Astrocyte (in vitro differentiated cells and primary cell): ENCODE results near the gene C3. TPM values are rescaled to one million over a fixed set of nuclear protein-coding genes. Genes with fewer than 3 reads are reported as not detected.

Source experiments
- DNase-seq: peaks from one replicate; pipeline ENCODE4 v3.0.0-alpha.2; 2010; ENCODE audit warnings: low read depth
- FAIRE-seq: peaks from 2 replicates; lab custom pipeline; 2011; peaks lifted over from hg19 to GRCh38; lab: Jason Lieb, UNC
- H2AFZ ChIP-seq: 2 replicates; pipeline ENCODE4 v1.6.0; 2012; ENCODE audit warnings: low read depth, low read length, inconsistent platforms
- H3K27ac ChIP-seq: 2 replicates; pipeline ENCODE4 v1.5.1; 2011; ENCODE audit warnings: low read depth, low read length, inconsistent platforms
- H3K27me3 ChIP-seq: 2 replicates; pipeline ENCODE4 v1.6.0; 2011; ENCODE audit warnings: low read length, inconsistent platforms; ENCODE audit not compliant: insufficient read depth
- H3K36me3 ChIP-seq: 2 replicates; pipeline ENCODE4 v1.5.1; 2011; ENCODE audit warnings: low read length, inconsistent platforms; ENCODE audit not compliant: insufficient read depth
- H3K4me1 ChIP-seq: 2 replicates; pipeline ENCODE4 v1.5.1; 2011; ENCODE audit warnings: low read length, inconsistent platforms; ENCODE audit not compliant: insufficient read depth
- H3K4me2 ChIP-seq: 2 replicates; pipeline ENCODE4 v1.6.0; 2012; ENCODE audit warnings: low read length, inconsistent platforms
- H3K4me3 ChIP-seq: 2 replicates; pipeline ENCODE4 v1.5.1; 2011; ENCODE audit warnings: low read depth, mild to moderate bottlenecking, low read length, inconsistent platforms; ENCODE audit not compliant: insufficient read depth
- H3K79me2 ChIP-seq: 2 replicates; pipeline ENCODE4 v1.6.0; 2012; ENCODE audit warnings: mild to moderate bottlenecking, low read length, inconsistent platforms; ENCODE audit not compliant: insufficient read depth
- H3K9ac ChIP-seq: 2 replicates; pipeline ENCODE4 v1.6.0; 2012; ENCODE audit warnings: mild to moderate bottlenecking, low read length, inconsistent platforms
- H3K9me3 ChIP-seq: 2 replicates; pipeline ENCODE4 v1.5.1; 2012; ENCODE audit warnings: low read depth, mild to moderate bottlenecking, low read length, inconsistent platforms; ENCODE audit not compliant: insufficient read depth
- H4K20me1 ChIP-seq: 2 replicates; pipeline ENCODE4 v1.6.0; 2012; ENCODE audit warnings: low read length, inconsistent platforms; ENCODE audit not compliant: insufficient read depth
- H3K27ac Mint-ChIP-seq: one replicate; pipeline ENCODE4 v1.8.0; 2021; ENCODE audit warnings: mild to moderate bottlenecking, mixed read lengths; ENCODE audit not compliant: unreplicated experiment
- H3K27me3 Mint-ChIP-seq: one replicate; pipeline ENCODE4 v1.8.0; 2021; ENCODE audit warnings: low read depth, mixed read lengths; ENCODE audit not compliant: unreplicated experiment
- H3K36me3 Mint-ChIP-seq: one replicate; pipeline ENCODE4 v1.8.0; 2021; ENCODE audit warnings: low read depth, mixed read lengths; ENCODE audit not compliant: unreplicated experiment
- H3K4me1 Mint-ChIP-seq: one replicate; pipeline ENCODE4 v1.8.0; 2021; ENCODE audit warnings: low read depth, mixed read lengths; ENCODE audit not compliant: unreplicated experiment
- H3K4me3 Mint-ChIP-seq: one replicate; pipeline ENCODE4 v1.8.0; 2021; ENCODE audit warnings: mild to moderate bottlenecking, moderate library complexity, mixed read lengths; ENCODE audit not compliant: unreplicated experiment
- H3K9me3 Mint-ChIP-seq: one replicate; pipeline ENCODE4 v1.8.0; 2021; ENCODE audit warnings: mild to moderate bottlenecking, mixed read lengths; ENCODE audit not compliant: unreplicated experiment
- EZH2 ChIP-seq: IDR thresholded peaks from 2 replicates; pipeline ENCODE4 v1.6.1; 2012; ENCODE audit warnings: mild to moderate bottlenecking, low read length, inconsistent platforms; ENCODE audit not compliant: insufficient read depth
- total RNA-seq: library from RNA; stranded (reverse); gene quantifications from 2 replicates; pipeline ENCODE4 v1.2.1, GENCODE V29; 2021
- TF ChIP-seq, protein P1 (sequence below): IDR thresholded peaks from 2 replicates; pipeline ENCODE4 v1.5.1; 2011; ENCODE audit warnings: low read depth, mild to moderate bottlenecking, inconsistent platforms, low read length, moderate library complexity; ENCODE audit not compliant: insufficient read depth

C3 gene
- total RNA-seq, 1 donor from 2014 or later = 2.4 TPM

DNA sequence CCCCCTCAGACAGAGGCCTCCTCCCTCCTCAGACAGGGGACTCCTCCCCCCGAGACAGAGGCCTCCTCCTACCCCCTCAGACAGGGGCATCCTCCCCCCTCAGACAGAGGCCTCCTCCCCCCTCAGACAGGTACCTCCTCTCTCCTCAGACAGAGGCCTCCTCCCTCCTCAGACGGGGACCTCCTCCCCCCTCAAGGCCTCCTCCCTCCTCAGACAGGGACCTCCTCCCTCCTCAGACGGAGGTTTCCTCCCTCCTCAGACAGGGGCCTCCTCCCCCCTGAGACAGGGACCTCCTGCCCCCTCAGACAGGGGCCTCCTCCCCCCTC, 13.9 kb downstream of the C3 start:
- Mint-ChIP-seq H3K36me3 (no peaks in the 10 kb centered on the region), H3K4me3 (no peak overlapping the region), H3K27ac (no peak overlapping the region), H3K9me3 (peaks cover 6% of the 10 kb centered on the region), H3K4me1 (no peaks in the 10 kb centered on the region), H3K27me3 (peaks cover 17% of the 10 kb centered on the region)
- Histone ChIP-seq H2AFZ (no peak overlapping the region), H3K4me1 (no peaks in the 10 kb centered on the region), H3K9me3 (no peaks in the 10 kb centered on the region), H3K4me2 (no peak overlapping the region), H3K9ac (no peak overlapping the region), H3K4me3 (no peak overlapping the region), H3K79me2 (no peaks in the 10 kb centered on the region), H3K36me3 (no peaks in the 10 kb centered on the region), H3K27me3 (peaks cover 6% of the 10 kb centered on the region), H3K27ac (no peak overlapping the region), H4K20me1 (no peaks in the 10 kb centered on the region)
- FAIRE-seq (no peak), DNase-seq (no peak)
- TF ChIP-seq, protein P1, sequence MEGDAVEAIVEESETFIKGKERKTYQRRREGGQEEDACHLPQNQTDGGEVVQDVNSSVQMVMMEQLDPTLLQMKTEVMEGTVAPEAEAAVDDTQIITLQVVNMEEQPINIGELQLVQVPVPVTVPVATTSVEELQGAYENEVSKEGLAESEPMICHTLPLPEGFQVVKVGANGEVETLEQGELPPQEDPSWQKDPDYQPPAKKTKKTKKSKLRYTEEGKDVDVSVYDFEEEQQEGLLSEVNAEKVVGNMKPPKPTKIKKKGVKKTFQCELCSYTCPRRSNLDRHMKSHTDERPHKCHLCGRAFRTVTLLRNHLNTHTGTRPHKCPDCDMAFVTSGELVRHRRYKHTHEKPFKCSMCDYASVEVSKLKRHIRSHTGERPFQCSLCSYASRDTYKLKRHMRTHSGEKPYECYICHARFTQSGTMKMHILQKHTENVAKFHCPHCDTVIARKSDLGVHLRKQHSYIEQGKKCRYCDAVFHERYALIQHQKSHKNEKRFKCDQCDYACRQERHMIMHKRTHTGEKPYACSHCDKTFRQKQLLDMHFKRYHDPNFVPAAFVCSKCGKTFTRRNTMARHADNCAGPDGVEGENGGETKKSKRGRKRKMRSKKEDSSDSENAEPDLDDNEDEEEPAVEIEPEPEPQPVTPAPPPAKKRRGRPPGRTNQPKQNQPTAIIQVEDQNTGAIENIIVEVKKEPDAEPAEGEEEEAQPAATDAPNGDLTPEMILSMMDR = no peak
- TF ChIP-seq EZH2 = no peak

DNA sequence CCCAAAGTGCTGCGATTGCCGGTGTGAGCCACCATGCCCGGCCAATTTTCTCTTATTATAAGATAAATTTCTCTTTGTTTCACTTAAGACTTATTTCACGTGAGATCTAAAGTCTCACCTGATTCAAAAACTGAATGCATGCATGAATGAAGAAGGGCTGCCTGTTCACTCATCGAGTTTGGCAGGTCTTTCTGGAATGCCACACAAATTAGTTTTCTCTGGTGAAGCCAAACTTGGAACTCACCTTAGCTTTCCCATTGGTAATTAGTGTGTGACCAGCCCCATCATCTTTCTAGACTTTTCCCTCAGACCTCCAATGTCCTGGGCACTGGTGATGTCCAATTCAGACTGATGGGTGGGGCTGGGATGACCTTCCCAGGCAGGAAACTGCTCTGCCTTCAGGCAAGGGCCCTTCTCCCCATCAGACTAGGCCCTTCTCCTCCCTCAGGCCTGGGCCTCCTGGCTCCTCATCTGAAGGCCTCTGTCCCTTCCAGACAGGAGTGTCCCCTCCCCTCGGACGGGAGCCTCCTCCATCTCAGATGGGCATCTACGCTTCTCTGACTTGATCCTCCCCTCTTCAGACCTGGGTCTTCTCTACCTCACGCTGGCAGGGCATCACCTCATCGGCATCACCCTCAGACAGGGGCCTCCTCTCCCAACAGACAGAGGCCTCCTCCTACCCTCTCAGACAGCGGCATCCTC, 14.4 kb downstream of the C3 start:
- Histone ChIP-seq H4K20me1 (no peaks in the 10 kb centered on the region), H3K79me2 (no peaks in the 10 kb centered on the region), H3K4me1 (no peaks in the 10 kb centered on the region), H2AFZ (no peak overlapping the region), H3K36me3 (no peaks in the 10 kb centered on the region), H3K27me3 (peaks cover 6% of the 10 kb centered on the region), H3K27ac (no peak overlapping the region), H3K4me3 (no peak overlapping the region), H3K9me3 (no peaks in the 10 kb centered on the region), H3K9ac (no peak overlapping the region), H3K4me2 (no peak overlapping the region)
- no peak overlapping the region for H3K4me3 Mint-ChIP-seq
- peaks cover 9% of the 10 kb centered on the region for H3K9me3 Mint-ChIP-seq
- peaks cover 12% of the 10 kb centered on the region for H3K27me3 Mint-ChIP-seq
- H3K27ac Mint-ChIP-seq = no peak overlapping the region
- TF ChIP-seq EZH2 = no peak
- TF ChIP-seq, protein P1 = no peak
- H3K36me3 Mint-ChIP-seq = no peaks in the 10 kb centered on the region
- DNase-seq (no peak), FAIRE-seq (no peak)
- H3K4me1 Mint-ChIP-seq = no peaks in the 10 kb centered on the region

DNA sequence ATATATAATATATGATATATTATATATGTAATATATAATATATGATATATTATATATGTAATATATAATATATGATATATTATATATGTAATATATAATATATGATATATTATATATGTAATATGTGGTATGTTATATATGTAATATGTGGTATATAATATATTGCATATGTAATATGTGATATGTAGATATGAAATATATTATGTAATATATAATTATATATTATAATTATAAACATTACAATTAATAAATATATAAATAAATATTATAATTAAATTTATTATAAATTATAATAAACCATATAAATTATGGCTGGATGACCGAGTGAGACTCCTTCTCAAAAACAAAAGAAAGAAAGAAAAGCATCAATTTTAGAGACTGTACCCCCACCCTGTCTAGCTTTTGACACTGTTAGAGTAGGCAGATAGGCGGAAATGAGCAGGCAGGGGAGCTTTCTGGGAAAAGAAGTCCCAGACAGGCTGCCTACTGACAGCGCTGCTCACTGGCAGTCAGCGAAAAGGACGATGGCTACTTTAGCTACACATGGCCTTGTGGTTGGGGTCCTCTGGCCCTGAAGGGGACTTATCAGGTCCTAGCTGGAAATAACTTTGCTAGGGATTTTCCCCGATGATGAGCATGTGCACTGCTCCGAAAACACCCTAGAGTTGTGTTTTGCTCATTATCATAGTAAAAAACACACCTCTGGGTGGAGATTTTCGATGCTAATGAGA, 19.7 kb downstream of the C3 start:
- Histone ChIP-seq H4K20me1 (no peaks in the 10 kb centered on the region), H2AFZ (no peak overlapping the region), H3K36me3 (no peaks in the 10 kb centered on the region), H3K79me2 (no peaks in the 10 kb centered on the region), H3K27me3 (no peaks in the 10 kb centered on the region), H3K4me3 (no peak overlapping the region), H3K27ac (no peak overlapping the region), H3K4me2 (no peak overlapping the region), H3K9ac (no peak overlapping the region), H3K4me1 (no peaks in the 10 kb centered on the region), H3K9me3 (no peaks in the 10 kb centered on the region)
- TF ChIP-seq, protein P1 = no peak
- no peak for TF ChIP-seq EZH2
- Mint-ChIP-seq H3K4me1 (no peaks in the 10 kb centered on the region), H3K9me3 (peaks cover 15% of the 10 kb centered on the region), H3K36me3 (no peaks in the 10 kb centered on the region), H3K27me3 (no peaks in the 10 kb centered on the region), H3K27ac (no peak overlapping the region), H3K4me3 (no peak overlapping the region)
- no peak for FAIRE-seq
- DNase-seq = no peak
